ENCODE results near the gene BPI. TPM values are rescaled to one million over a fixed set of nuclear protein-coding genes. Genes with fewer than 3 reads are reported as not detected.
A peak's percentile ranks its signal among the peaks of the same experiment; 100 is the strongest.

Gene BPI
- total RNA-seq, 4 donors from 2014 or later, result not detected

GRCh38 chr20:38298768-38299288 lies 5.1 kb upstream of the BPI start:
- Histone ChIP-seq H3K4me1 (peaks cover 0 to 7% of the 10 kb centered on the region in 2 donors), H3K4me3 (peak overlapping the region in 1 of 4 donors; percentile 7), H3K36me3 (no peaks in the 10 kb centered on the region), H3K27me3 (no peaks in the 10 kb centered on the region), H3K27ac (peak overlapping the region; percentile 78 to 90 (median 86)), H3K9me3 (no peaks in the 10 kb centered on the region)
- peak; percentile 83 to 95 for DNase-seq
- TF ChIP-seq POLR2A (IDR thresholded peaks at IDR 0.05) (no peak), CTCF (IDR thresholded peaks at IDR 0.05 in 4 of 5, conservative IDR thresholded peaks at IDR 0.05 in 1 of 5) (peak in 1 of 5 experiments; percentile 24)
- in situ Hi-C loops (cut with MboI; ENCODE audit: low sequenced_read_pairs in 4 of 4), result no loop called here
- intact Hi-C loops (cut with DNase I; ENCODE audit: low total_unique reads), result loop anchor here (2.0 kb wide), 1 partner anchor 18 kb away; no protein-coding TSS in a partner anchor
- peak; percentile 99 for ATAC-seq

GRCh38 chr20:38299963-38300362 lies 4.0 kb upstream of the BPI start:
- Histone ChIP-seq H3K4me1 (peaks cover 0 to 7% of the 10 kb centered on the region in 2 donors), H3K36me3 (no peaks in the 10 kb centered on the region), H3K4me3 (no peak overlapping the region), H3K9me3 (no peaks in the 10 kb centered on the region), H3K27ac (peak overlapping the region; percentile 78 to 90 (median 86)), H3K27me3 (no peaks in the 10 kb centered on the region)
- no peak for ATAC-seq
- intact Hi-C loops (cut with DNase I; ENCODE audit: low total_unique reads), result loop anchor here (2.0 to 10.0 kb wide), 2 partner anchors 19 to 245 kb away; no protein-coding TSS in a partner anchor
- DNase-seq, result no peak
- TF ChIP-seq CTCF (IDR thresholded peaks at IDR 0.05 in 4 of 5, conservative IDR thresholded peaks at IDR 0.05 in 1 of 5), result no peak
- TF ChIP-seq POLR2A (IDR thresholded peaks at IDR 0.05), result no peak
- in situ Hi-C loops (cut with MboI; ENCODE audit: low sequenced_read_pairs in 4 of 4), result loop anchor here in 1 of 4 donors (10.0 kb wide), 1 partner anchor 65 kb away; no protein-coding TSS in a partner anchor

- no peaks in the 10 kb centered on the region for H3K9me3 ChIP-seq
- TF ChIP-seq POLR2A (IDR thresholded peaks at IDR 0.05) (no peak), CTCF (IDR thresholded peaks at IDR 0.05 in 4 of 5, conservative IDR thresholded peaks at IDR 0.05 in 1 of 5) (no peak)
- H3K4me1 ChIP-seq, result peaks cover 0 to 7% of the 10 kb centered on the region in 2 donors
- DNase-seq (no peak), ATAC-seq (no peak)
- no peaks in the 10 kb centered on the region for H3K36me3 ChIP-seq
- H3K4me3 ChIP-seq, result no peak overlapping the region
- no peaks in the 10 kb centered on the region for H3K27me3 ChIP-seq
- intact Hi-C loops (cut with DNase I; ENCODE audit: low total_unique reads) (loop anchor here (10.0 kb wide), 1 partner anchor 246 kb away; no protein-coding TSS in a partner anchor), in situ Hi-C loops (cut with MboI; ENCODE audit: low sequenced_read_pairs in 4 of 4) (loop anchor here in 1 of 4 donors (10.0 kb wide), 1 partner anchor 66 kb away; no protein-coding TSS in a partner anchor)
- H3K27ac ChIP-seq, result no peak overlapping the region
These were observed 3.5 kb upstream of the BPI start for GRCh38 chr20:38300438-38300837.

- H3K27ac ChIP-seq, result no peak overlapping the region
- in situ Hi-C loops (cut with MboI; ENCODE audit: low sequenced_read_pairs in 4 of 4), result loop anchor here in 1 of 4 donors (10.0 kb wide), 1 partner anchor 67 kb away; no protein-coding TSS in a partner anchor
- H3K27me3 ChIP-seq, result no peaks in the 10 kb centered on the region
- no peaks in the 10 kb centered on the region for H3K9me3 ChIP-seq
- no peak overlapping the region for H3K4me3 ChIP-seq
- TF ChIP-seq CTCF (IDR thresholded peaks at IDR 0.05 in 4 of 5, conservative IDR thresholded peaks at IDR 0.05 in 1 of 5) (no peak), POLR2A (IDR thresholded peaks at IDR 0.05) (no peak)
- intact Hi-C loops (cut with DNase I; ENCODE audit: low total_unique reads), result loop anchor here (10.0 kb wide), 1 partner anchor 247 kb away; no protein-coding TSS in a partner anchor
- H3K36me3 ChIP-seq, result no peaks in the 10 kb centered on the region
- peaks cover 0 to 7% of the 10 kb centered on the region in 2 donors for H3K4me1 ChIP-seq
- no peak for DNase-seq
- no peak for ATAC-seq
These were observed 2.6 kb upstream of the BPI start for GRCh38 chr20:38301309-38301708.

All from gastrocnemius medialis (tissue), 4 donors.